Lower leg skin (tissue), 4 donors: ENCODE measurements around the gene METAP1. TPM values are rescaled to one million over a fixed set of nuclear protein-coding genes. Genes with fewer than 3 reads are reported as not detected.
"Not testable (repeated sequence)": the region's sequence is repeated elsewhere in the genome, so short reads cannot be mapped to it uniquely, and the experiment has no call there.

Experiments used
- DNase-seq, 2 donors: peaks; one replicate each; pipeline ENCODE4 v3.0.0-alpha.2; 2019; ENCODE audit warnings: low spot score in 2 of 2
- H3K4me3 ChIP-seq: fragments of 200-600 bp; sonication (generic); 2 replicates; pipeline ENCODE4 v1.5.1; 2017; ENCODE audit warnings: mild to moderate bottlenecking, low read depth; ENCODE audit not compliant: poor library complexity, severe bottlenecking
- CTCF ChIP-seq, 3 donors: fragments of 450-650 bp; IDR thresholded peaks; one replicate each; pipeline ENCODE4 v1.5.1; 2016; ENCODE audit warnings: antibody characterized with exemption in 3 of 3, mild to moderate bottlenecking in 3 of 3, moderate library complexity in 2 of 3
- POLR2A ChIP-seq, 2 donors: fragments of 450-650 bp; IDR thresholded peaks; one replicate each; pipeline ENCODE4 v1.6.1; 2016 to 2017; ENCODE audit warnings: antibody characterized with exemption in 2 of 2, mild to moderate bottlenecking in 1 of 2, moderate library complexity in 1 of 2
- WGBS, 2 donors: methylation state at CpG; one replicate each; pipeline ENCODE4 v1.1.5; 2018; 5-methylcytosine and 5-hydroxymethylcytosine counted together
- intact Hi-C: fragments of 100-400 bp; cut with DNase I; formaldehyde crosslinking; loops from one replicate; pipeline ENCODE4 v1.15.0; 2023; ENCODE audit warnings: low total_unique reads
- total RNA-seq, 4 donors: library from RNA; depleted of rRNA; stranded (reverse); fragments of >200 nt; gene quantifications; one replicate each; pipeline ENCODE4 v1.1.0, GENCODE V29; 2016

The METAP1 gene
- total RNA-seq, 4 donors from 2014 or later = 35.0 to 58.4 (median 39.8) TPM

- WGBS, 2 donors = 70 to 76% methylated on average over 4 of the region's 4 CpGs
Observed at GRCh38 chr4:99062120-99062519, 66.6 kb downstream of the METAP1 start.

GRCh38 chr4:99065521-99065920 lies 70.0 kb downstream of the METAP1 start:
- intact Hi-C loops, DNase-seq, H3K4me3 ChIP-seq: not testable (repeated sequence)
- 95 to 98% methylated on average over 2 of the region's 2 CpGs for WGBS, 2 donors

More at GRCh38 chr4:99062120-99062519, 66.6 kb downstream of the METAP1 start:
- no peak overlapping the region for H3K4me3 ChIP-seq
- no peak for DNase-seq
- no peak for TF ChIP-seq POLR2A (IDR thresholded peaks at IDR 0.05)
- no peak for TF ChIP-seq CTCF (IDR thresholded peaks at IDR 0.05)
- intact Hi-C loops = no loop called here

GRCh38 chr4:99067617-99068016 lies 72.1 kb downstream of the METAP1 start:
- no peak overlapping the region for H3K4me3 ChIP-seq
- TF ChIP-seq POLR2A (IDR thresholded peaks at IDR 0.05) (no peak), CTCF (IDR thresholded peaks at IDR 0.05) (no peak)
- intact Hi-C loops = no loop called here
- no peak for DNase-seq
- 90 to 91% methylated on average over 1 of the region's 1 CpG for WGBS, 2 donors

- WGBS, 2 donors = 87 to 92% methylated on average over 5 of the region's 5 CpGs
- no peak overlapping the region for H3K4me3 ChIP-seq
- TF ChIP-seq POLR2A (IDR thresholded peaks at IDR 0.05) = no peak
- no peak for TF ChIP-seq CTCF (IDR thresholded peaks at IDR 0.05)
- intact Hi-C loops = no loop called here
- DNase-seq = no peak
Observed at GRCh38 chr4:99071159-99071558, 75.6 kb downstream of the METAP1 start.

GRCh38 chr4:99074816-99075215 lies 79.3 kb downstream of the METAP1 start:
- intact Hi-C loops = no loop called here
- 94% methylated on average over 7 of the region's 7 CpGs for WGBS, 2 donors
- no peak for DNase-seq

GRCh38 chr4:99076292-99076976 lies 80.9 kb downstream of the METAP1 start:
- intact Hi-C loops = no loop called here
- no peak for DNase-seq

More at GRCh38 chr4:99074816-99075215, 79.3 kb downstream of the METAP1 start:
- TF ChIP-seq CTCF (IDR thresholded peaks at IDR 0.05) (no peak), POLR2A (IDR thresholded peaks at IDR 0.05) (no peak)
- no peak overlapping the region for H3K4me3 ChIP-seq

More at GRCh38 chr4:99076292-99076976, 80.9 kb downstream of the METAP1 start:
- no peak overlapping the region for H3K4me3 ChIP-seq
- TF ChIP-seq POLR2A (IDR thresholded peaks at IDR 0.05) (no peak), CTCF (IDR thresholded peaks at IDR 0.05) (no peak)
- WGBS, 2 donors = 94 to 96% methylated on average over 5 of the region's 5 CpGs
